Forelimb muscle (tissue), 1 donor: ENCODE data around the gene AGTPBP1. TPM values are rescaled to one million over a fixed set of nuclear protein-coding genes. Genes with fewer than 3 reads are reported as not detected.
"Not testable (repeated sequence)": the region's sequence is repeated elsewhere in the genome, so short reads cannot be mapped to it uniquely, and the experiment has no call there.

Experiments used
- DNase-seq: peaks from one replicate; pipeline ENCODE4 v3.0.0-alpha.2; 2013; ENCODE audit warnings: low read depth
- polyA plus RNA-seq: library from polyadenylated mRNA; unstranded; fragments of 120-200 nt; gene quantifications from one replicate; pipeline ENCODE4 v1.2.1, GENCODE V29; 2013; ENCODE audit not compliant: insufficient read length

AGTPBP1 gene
- polyA plus RNA-seq, 1 donor = 14.5 TPM

- no peak for DNase-seq
Measured at GRCh38 chr9:85639675-85640186, 102.0 kb downstream of the AGTPBP1 start.

GRCh38 chr9:85631809-85632208 is 109.9 kb downstream of the AGTPBP1 start:
- no peak for DNase-seq

GRCh38 chr9:85630676-85631075 is 111.1 kb downstream of the AGTPBP1 start:
- DNase-seq = no peak

- DNase-seq = no peak
Measured at GRCh38 chr9:85617141-85617670, 124.5 kb downstream of the AGTPBP1 start.

- DNase-seq = no peak
Measured at GRCh38 chr9:85615792-85616191, 126.0 kb downstream of the AGTPBP1 start.

GRCh38 chr9:85610074-85610860 is 131.5 kb downstream of the AGTPBP1 start:
- peak; percentile 73 for DNase-seq

GRCh38 chr9:85605905-85606304 is 135.8 kb downstream of the AGTPBP1 start:
- DNase-seq = no peak

- DNase-seq = no peak
Measured at GRCh38 chr9:85603936-85604335, 137.8 kb downstream of the AGTPBP1 start.

- DNase-seq = no peak
Measured at GRCh38 chr9:85602742-85603141, 139.0 kb downstream of the AGTPBP1 start.

GRCh38 chr9:85600675-85601263 is 141.0 kb downstream of the AGTPBP1 start:
- no peak for DNase-seq

GRCh38 chr9:85599540-85600105 is 142.1 kb downstream of the AGTPBP1 start:
- DNase-seq = no peak

- DNase-seq = no peak
Measured at GRCh38 chr9:85594316-85594715, 147.4 kb downstream of the AGTPBP1 start.

GRCh38 chr9:85586684-85587083 is 155.1 kb downstream of the AGTPBP1 start:
- no peak for DNase-seq

GRCh38 chr9:85577353-85577952 is 164.3 kb downstream of the AGTPBP1 start:
- DNase-seq = no peak

GRCh38 chr9:85575868-85576267 is 165.9 kb downstream of the AGTPBP1 start:
- DNase-seq = no peak

- DNase-seq = not testable (repeated sequence)
Measured at GRCh38 chr9:85573546-85573945, 168.2 kb downstream of the AGTPBP1 start.

- not testable (repeated sequence) for DNase-seq
Measured at GRCh38 chr9:85572917-85573316, 168.8 kb downstream of the AGTPBP1 start.

- DNase-seq = no peak
Measured at GRCh38 chr9:85569988-85570387, 171.8 kb downstream of the AGTPBP1 start.

- no peak for DNase-seq
Measured at GRCh38 chr9:85559526-85559925, 182.2 kb downstream of the AGTPBP1 start.

GRCh38 chr9:85554349-85554748 is 187.4 kb downstream of the AGTPBP1 start:
- no peak for DNase-seq

- DNase-seq = no peak
Measured at GRCh38 chr9:85553475-85553874, 188.3 kb downstream of the AGTPBP1 start.

- no peak for DNase-seq
Measured at GRCh38 chr9:85547599-85547998, 194.2 kb downstream of the AGTPBP1 start.
